ENCODE measurements around the gene MLLT10.

The MLLT10 gene

GRCh38 chr10:21756707-21757106 lies 222.7 kb downstream of the MLLT10 start:
- H3K4me3 ChIP-seq (ENCODE audit: low read depth in 1 of 2, low read length in 2 of 2) = no peak overlapping the region
- no peaks in the 10 kb centered on the region for H3K27me3 ChIP-seq (ENCODE audit: insufficient read depth, low read length, poor library complexity)
- no peaks in the 10 kb centered on the region for H3K79me2 ChIP-seq (ENCODE audit: insufficient read depth, low read length)
- no peaks in the 10 kb centered on the region for H4K20me1 ChIP-seq (ENCODE audit: insufficient read depth, low read length)
- no peak overlapping the region for H3K4me2 ChIP-seq (ENCODE audit: insufficient read depth, low read length)
- TF ChIP-seq CTCF (IDR thresholded peaks at IDR 0.05; ENCODE audit: borderline replicate concordance, extremely low read depth, low read length, poor library complexity, severe bottlenecking) = no peak
- no peak for TF ChIP-seq EZH2 (IDR thresholded peaks at IDR 0.05; ENCODE audit: borderline replicate concordance, low read depth, low read length, severe bottlenecking)
- no peaks in the 10 kb centered on the region for H3K9me3 ChIP-seq (ENCODE audit: insufficient read depth, low read length, severe bottlenecking)
- DNase-seq (no peak), ATAC-seq (ENCODE audit: insufficient read depth, low read depth) (no peak)
- no peak overlapping the region for H2AFZ ChIP-seq (ENCODE audit: low read depth, low read length)
- H3K27ac ChIP-seq (ENCODE audit: low read length) = no peak overlapping the region
- H3K9ac ChIP-seq (ENCODE audit: low read depth, low read length) = no peak overlapping the region
- H3K4me1 ChIP-seq (ENCODE audit: insufficient read depth, low read length) = no peaks in the 10 kb centered on the region
- no peaks in the 10 kb centered on the region for H3K36me3 ChIP-seq (ENCODE audit: insufficient read depth, low read length)

GRCh38 chr10:21757185-21757901 lies 223.3 kb downstream of the MLLT10 start:
- no peaks in the 10 kb centered on the region for H3K4me1 ChIP-seq (ENCODE audit: insufficient read depth, low read length)
- TF ChIP-seq EZH2 (IDR thresholded peaks at IDR 0.05; ENCODE audit: borderline replicate concordance, low read depth, low read length, severe bottlenecking) (no peak), CTCF (IDR thresholded peaks at IDR 0.05; ENCODE audit: borderline replicate concordance, extremely low read depth, low read length, poor library complexity, severe bottlenecking) (no peak)
- H3K4me3 ChIP-seq (ENCODE audit: low read depth in 1 of 2, low read length in 2 of 2) = no peak overlapping the region
- H3K27ac ChIP-seq (ENCODE audit: low read length) = no peak overlapping the region
- H3K9ac ChIP-seq (ENCODE audit: low read depth, low read length) = no peak overlapping the region
- H3K9me3 ChIP-seq (ENCODE audit: insufficient read depth, low read length, severe bottlenecking) = no peaks in the 10 kb centered on the region
- H3K27me3 ChIP-seq (ENCODE audit: insufficient read depth, low read length, poor library complexity) = no peaks in the 10 kb centered on the region
- H3K4me2 ChIP-seq (ENCODE audit: insufficient read depth, low read length) = no peak overlapping the region
- DNase-seq (no peak), ATAC-seq (ENCODE audit: insufficient read depth, low read depth) (no peak)
- H3K36me3 ChIP-seq (ENCODE audit: insufficient read depth, low read length) = no peaks in the 10 kb centered on the region
- H4K20me1 ChIP-seq (ENCODE audit: insufficient read depth, low read length) = no peaks in the 10 kb centered on the region
- H2AFZ ChIP-seq (ENCODE audit: low read depth, low read length) = no peak overlapping the region
- no peaks in the 10 kb centered on the region for H3K79me2 ChIP-seq (ENCODE audit: insufficient read depth, low read length)

- Histone ChIP-seq H4K20me1 (ENCODE audit: insufficient read depth, low read length) (no peaks in the 10 kb centered on the region), H3K4me1 (ENCODE audit: insufficient read depth, low read length) (no peaks in the 10 kb centered on the region), H3K4me2 (ENCODE audit: insufficient read depth, low read length) (no peak overlapping the region), H3K9me3 (ENCODE audit: insufficient read depth, low read length, severe bottlenecking) (no peaks in the 10 kb centered on the region), H3K27me3 (ENCODE audit: insufficient read depth, low read length, poor library complexity) (no peaks in the 10 kb centered on the region), H3K79me2 (ENCODE audit: insufficient read depth, low read length) (no peaks in the 10 kb centered on the region), H3K9ac (ENCODE audit: low read depth, low read length) (no peak overlapping the region), H2AFZ (ENCODE audit: low read depth, low read length) (no peak overlapping the region), H3K27ac (ENCODE audit: low read length) (no peak overlapping the region), H3K36me3 (ENCODE audit: insufficient read depth, low read length) (no peaks in the 10 kb centered on the region), H3K4me3 (ENCODE audit: low read depth in 1 of 2, low read length in 2 of 2) (no peak overlapping the region)
- DNase-seq = no peak
- no peak for ATAC-seq (ENCODE audit: insufficient read depth, low read depth)
- TF ChIP-seq CTCF (IDR thresholded peaks at IDR 0.05; ENCODE audit: borderline replicate concordance, extremely low read depth, low read length, poor library complexity, severe bottlenecking) (no peak), EZH2 (IDR thresholded peaks at IDR 0.05; ENCODE audit: borderline replicate concordance, low read depth, low read length, severe bottlenecking) (no peak)
Measured at GRCh38 chr10:21758239-21758638, 224.2 kb downstream of the MLLT10 start.

Data from DND-41 (cell line).